Upper lobe of left lung (tissue), 4 donors: ENCODE results near the gene ZCWPW2.

ENCODE experiments used
- POLR2AphosphoS5 ChIP-seq, 2 donors: sonication (generic); formaldehyde crosslinking; IDR thresholded peaks; one replicate each; pipeline ENCODE4 v1.5.1; 2017; ENCODE audit warnings: antibody characterized with exemption in 2 of 2
- TF ChIP-seq, protein P1 (sequence below), 6 experiments: fragments of 450-650 bp in 4 of 6; fragments of 200-600 bp in 2 of 6; sonication (generic) in 2 of 6; IDR thresholded peaks; one replicate each; pipeline ENCODE4 v1.5.1; 2016 to 2019; ENCODE audit warnings: antibody characterized with exemption in 6 of 6

DNA sequence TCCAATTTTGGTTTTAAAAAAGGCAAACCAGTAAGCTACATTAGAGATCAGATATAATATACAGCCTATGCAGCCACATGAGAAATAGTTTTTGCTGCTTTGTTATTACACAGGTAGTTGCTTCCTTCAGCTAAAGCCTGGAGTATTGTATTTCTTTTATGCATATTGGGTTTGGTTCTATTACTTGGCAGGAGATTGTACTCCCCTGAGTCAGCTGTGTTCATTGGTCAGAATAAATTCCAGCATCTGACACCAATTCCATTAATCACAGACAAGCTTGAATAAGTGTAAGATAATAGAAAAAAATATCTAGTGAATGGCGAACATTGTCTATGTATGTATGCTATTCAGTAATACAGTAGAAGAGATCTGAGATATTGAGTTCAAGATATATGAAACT, 26.1 kb upstream of the ZCWPW2 start:
- TF ChIP-seq, protein P1, sequence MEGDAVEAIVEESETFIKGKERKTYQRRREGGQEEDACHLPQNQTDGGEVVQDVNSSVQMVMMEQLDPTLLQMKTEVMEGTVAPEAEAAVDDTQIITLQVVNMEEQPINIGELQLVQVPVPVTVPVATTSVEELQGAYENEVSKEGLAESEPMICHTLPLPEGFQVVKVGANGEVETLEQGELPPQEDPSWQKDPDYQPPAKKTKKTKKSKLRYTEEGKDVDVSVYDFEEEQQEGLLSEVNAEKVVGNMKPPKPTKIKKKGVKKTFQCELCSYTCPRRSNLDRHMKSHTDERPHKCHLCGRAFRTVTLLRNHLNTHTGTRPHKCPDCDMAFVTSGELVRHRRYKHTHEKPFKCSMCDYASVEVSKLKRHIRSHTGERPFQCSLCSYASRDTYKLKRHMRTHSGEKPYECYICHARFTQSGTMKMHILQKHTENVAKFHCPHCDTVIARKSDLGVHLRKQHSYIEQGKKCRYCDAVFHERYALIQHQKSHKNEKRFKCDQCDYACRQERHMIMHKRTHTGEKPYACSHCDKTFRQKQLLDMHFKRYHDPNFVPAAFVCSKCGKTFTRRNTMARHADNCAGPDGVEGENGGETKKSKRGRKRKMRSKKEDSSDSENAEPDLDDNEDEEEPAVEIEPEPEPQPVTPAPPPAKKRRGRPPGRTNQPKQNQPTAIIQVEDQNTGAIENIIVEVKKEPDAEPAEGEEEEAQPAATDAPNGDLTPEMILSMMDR (IDR thresholded peaks at IDR 0.05) = no peak
- no peak for TF ChIP-seq POLR2AphosphoS5 (IDR thresholded peaks at IDR 0.05)
